Measurements from ENCODE around the gene ANLN. TPM values are rescaled to one million over a fixed set of nuclear protein-coding genes. Genes with fewer than 3 reads are reported as not detected.

Gene ANLN, protein sequence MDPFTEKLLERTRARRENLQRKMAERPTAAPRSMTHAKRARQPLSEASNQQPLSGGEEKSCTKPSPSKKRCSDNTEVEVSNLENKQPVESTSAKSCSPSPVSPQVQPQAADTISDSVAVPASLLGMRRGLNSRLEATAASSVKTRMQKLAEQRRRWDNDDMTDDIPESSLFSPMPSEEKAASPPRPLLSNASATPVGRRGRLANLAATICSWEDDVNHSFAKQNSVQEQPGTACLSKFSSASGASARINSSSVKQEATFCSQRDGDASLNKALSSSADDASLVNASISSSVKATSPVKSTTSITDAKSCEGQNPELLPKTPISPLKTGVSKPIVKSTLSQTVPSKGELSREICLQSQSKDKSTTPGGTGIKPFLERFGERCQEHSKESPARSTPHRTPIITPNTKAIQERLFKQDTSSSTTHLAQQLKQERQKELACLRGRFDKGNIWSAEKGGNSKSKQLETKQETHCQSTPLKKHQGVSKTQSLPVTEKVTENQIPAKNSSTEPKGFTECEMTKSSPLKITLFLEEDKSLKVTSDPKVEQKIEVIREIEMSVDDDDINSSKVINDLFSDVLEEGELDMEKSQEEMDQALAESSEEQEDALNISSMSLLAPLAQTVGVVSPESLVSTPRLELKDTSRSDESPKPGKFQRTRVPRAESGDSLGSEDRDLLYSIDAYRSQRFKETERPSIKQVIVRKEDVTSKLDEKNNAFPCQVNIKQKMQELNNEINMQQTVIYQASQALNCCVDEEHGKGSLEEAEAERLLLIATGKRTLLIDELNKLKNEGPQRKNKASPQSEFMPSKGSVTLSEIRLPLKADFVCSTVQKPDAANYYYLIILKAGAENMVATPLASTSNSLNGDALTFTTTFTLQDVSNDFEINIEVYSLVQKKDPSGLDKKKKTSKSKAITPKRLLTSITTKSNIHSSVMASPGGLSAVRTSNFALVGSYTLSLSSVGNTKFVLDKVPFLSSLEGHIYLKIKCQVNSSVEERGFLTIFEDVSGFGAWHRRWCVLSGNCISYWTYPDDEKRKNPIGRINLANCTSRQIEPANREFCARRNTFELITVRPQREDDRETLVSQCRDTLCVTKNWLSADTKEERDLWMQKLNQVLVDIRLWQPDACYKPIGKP
- polyA plus RNA-seq (2013, experiment 1 of 2; ENCODE audit: insufficient read length): 51.9 TPM
- 49.1 TPM for polyA plus RNA-seq (2013, experiment 2 of 2; ENCODE audit: insufficient read length)

DNA sequence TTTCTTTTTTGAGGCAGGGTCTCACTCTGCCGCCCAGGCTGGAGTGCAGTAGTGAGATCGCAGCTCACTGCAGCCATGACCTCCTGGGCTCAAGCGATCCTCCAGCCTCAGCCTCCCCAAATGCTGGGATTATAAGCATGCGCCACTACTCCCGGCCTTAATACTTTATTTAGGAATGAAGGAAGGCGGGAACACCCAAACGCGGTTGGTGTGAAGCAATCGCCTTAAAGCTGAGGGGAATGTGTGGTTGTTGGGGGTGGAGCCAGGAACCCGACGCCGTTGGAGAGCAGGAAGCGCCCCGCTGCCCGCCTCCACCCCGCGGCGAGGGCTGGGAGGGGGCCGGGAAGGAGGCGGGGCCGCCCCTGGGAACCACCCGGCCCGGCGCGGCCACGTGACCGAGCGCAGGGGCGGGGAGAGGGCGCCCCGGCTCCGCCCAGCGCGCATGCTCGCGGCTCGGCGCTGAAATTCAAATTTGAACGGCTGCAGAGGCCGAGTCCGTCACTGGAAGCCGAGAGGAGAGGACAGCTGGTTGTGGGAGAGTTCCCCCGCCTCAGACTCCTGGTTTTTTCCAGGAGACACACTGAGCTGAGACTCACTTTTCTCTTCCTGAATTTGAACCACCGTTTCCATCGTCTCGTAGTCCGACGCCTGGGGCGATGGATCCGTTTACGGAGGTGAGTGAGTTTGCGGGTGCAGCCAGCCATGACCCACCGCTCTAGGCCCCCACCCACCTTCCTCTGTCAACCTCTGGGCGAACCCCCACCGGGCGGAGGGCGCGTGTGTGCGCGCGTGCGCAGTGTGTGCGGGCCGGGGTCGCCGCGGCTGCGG, at the start of gene ANLN:
TSS of gene ANLN (plus strand) at position 492 of the 828 bp plus-strand sequence. CDS start at position 657, 165 bp downstream.
- peak; percentile 98 for DNase-seq

DNA sequence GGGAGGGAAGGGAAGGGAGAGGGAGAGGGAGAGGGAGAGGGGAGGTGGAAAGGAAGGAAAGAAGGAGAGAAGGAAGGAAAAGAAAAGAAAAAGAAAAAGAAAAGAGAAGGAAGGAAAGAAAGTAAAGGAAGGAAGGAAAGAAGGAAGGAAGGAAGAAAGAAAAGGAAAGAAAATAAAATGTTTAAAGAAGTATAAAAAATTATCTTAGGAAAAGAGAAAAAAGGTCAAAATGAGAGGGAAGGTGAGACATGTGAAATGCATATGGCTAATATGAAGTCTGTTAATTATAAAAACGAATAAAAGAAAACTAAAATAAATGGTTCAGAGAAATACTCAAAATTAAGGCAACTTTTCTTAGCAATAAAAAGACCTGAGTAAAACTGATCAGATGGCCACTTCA, 46.1 kb upstream of the ANLN start:
- DNase-seq: no peak

DNA sequence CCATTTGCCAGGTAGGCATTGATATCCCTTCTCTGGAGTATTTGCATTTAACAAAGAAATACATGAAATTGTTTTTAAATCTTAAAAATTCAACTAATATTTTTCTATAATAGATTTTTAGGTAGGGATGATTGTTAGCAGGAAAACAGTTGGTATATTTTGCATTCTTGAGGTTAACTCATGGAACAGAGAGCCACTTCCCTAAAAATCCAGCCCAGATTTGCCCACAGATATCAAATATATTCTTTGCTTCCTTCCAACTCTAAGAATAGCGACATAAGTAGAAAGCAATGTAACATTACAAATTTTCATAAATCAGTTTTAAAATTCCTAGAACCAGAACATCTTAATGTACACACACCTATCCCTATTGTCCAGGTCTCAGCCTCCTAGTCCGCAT, 45.0 kb upstream of the ANLN start:
- DNase-seq: no peak

DNA sequence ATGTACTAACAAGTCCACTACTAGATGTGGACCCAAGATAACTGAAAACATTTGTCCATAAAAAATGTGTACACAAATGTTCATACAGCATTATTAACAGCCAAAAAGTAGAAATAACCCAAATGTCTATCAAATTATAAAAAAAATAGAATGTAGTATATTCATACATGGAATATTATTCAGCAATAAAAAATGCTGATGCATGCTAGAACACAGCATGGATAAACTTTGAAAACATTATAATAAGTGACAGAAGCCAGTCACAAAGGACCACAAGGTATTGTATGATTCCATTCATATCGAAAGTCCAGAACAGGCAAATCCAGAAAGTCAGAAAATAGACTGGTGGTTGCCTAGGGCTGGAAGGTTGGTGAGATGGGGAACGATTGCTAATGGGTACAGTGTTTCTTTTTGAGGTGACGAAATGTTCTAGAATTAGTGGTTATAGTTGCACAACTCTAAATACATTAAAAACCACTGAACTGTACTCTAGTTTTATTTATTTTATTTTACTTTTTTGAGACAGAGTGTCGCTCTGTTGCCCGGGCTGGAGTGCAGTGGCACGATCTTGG, 43.3 kb upstream of the ANLN start:
- no peak for DNase-seq

DNA sequence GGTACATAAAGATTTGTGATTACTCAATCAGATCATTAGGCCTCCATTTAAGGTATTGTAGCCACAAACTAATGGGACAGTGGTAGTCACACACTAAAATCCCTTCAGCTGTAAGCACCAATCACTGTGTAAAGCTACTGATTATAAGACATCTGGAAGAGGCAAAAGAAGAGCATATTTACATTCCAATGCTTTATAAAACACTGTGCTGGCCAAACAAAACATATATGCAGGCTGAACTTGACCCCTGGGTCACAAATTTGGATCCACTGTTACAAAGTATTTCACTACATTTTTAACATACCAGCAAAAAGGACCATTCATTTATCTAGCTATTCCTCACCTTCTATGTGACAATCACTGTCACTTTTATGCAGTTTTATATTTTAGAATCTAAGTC, 41.4 kb upstream of the ANLN start:
- peak; percentile 61 for DNase-seq

DNA sequence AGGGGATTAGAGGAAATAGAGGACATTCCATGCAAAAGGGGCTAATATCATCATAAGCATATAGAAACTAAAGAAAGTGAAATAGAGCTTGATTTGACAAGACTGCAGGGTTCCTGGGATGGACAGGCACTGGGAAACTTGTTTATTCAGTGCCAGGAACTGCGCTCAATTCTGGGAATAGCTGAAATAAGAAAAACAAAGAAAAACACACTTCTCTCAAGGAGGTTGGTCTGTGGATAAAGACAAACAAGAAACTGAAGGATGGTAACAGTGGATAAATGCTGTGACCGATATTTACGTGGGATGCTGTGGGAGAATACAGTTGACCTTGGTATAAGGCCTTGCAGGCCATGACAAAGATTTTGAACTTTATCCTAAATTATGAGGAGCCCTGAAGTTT, 40.9 kb upstream of the ANLN start:
- no peak for DNase-seq

DNA sequence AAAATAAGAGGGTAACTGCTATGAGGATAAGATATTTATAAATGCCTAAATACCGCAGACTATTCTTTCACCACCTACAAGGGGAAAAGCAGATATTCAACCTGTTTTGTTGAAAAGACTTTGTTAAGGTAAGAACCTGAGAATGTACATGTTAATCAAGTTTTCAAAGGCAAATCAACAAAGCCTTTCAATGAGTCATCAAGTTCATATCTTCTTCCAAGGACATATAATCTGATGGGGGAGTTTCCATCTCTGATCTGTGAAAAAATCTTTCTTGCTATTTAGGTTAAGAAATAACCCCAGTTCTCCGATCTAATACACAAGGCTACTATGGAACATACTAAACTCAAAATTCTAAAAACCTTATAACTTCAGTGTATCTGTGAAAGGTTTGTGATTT, 40.0 kb upstream of the ANLN start:
- no peak for DNase-seq

DNA sequence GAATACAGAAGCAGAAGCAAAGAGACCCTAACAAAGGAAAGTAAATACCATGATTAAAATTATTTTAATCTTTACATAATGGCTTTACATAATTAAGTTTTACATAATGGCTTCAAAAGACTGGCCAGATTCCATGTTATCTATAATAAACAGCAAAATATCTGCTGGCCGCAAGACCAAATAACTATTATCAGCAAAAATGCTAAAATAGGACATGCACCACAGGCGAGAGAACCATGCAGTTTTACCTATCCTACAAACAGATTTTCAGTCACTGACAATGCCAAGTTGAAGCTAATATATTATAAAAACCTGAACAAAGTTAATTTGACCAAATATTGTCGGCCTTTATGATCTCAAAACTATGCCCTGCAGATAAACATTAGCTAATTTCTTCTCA, 34.2 kb upstream of the ANLN start:
- DNase-seq: no peak

DNA sequence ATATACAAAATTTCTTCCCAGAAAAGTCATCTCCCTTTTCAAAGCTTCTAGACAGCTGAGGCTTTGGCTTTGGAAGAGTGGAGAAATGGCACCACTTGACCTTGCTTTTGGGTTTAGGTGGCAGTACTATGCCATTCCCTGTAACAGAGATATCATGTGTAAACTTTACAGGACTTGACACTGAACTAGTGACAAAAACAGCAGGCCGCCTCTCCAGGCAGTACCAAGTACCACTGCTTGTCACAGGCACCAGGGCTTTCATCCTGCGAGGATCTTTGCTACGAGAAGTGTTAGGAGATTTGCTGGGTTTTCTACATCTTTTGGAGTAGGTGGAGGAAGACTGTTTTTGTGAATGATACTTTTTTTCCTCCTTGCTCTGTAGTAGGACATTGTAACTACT, 32.6 kb upstream of the ANLN start:
- DNase-seq: no peak

DNA sequence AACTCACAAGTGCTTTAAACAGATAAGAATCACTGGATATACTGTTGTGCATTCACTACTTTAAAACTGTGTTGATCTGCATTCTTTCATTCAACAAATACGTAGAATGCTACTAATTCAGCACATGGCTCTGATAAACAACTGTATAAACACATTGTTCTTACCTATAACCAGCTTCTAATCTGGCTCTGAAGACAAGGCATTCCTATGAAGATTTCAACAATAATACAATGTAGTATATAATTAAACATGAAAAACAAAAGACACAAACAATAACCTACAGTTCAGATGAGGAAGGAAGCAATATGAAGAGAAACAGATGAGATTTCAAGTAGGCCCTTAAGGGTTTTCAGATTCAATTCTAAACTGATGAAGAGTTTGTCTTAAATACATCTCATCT, 31.1 kb upstream of the ANLN start:
- DNase-seq: no peak

DNA sequence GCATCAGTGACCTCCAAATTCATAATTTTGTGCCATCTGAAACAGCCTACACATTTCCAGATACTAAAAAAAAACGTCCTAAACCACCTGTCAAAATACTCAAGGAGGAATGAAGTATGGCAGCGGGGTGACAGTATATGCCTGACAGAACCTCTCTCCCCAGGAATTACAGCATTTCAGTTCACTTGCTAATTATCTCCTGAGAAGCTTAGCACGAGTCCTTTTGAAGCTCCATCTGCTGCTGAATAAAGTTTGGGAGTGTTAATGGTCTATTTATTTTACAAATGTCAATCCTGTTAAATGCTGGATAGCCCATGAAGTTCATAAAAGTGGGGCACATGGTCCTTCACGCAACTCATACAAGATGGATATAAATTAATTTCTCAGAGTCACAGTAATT, 29.4 kb upstream of the ANLN start:
- no peak for DNase-seq

DNA sequence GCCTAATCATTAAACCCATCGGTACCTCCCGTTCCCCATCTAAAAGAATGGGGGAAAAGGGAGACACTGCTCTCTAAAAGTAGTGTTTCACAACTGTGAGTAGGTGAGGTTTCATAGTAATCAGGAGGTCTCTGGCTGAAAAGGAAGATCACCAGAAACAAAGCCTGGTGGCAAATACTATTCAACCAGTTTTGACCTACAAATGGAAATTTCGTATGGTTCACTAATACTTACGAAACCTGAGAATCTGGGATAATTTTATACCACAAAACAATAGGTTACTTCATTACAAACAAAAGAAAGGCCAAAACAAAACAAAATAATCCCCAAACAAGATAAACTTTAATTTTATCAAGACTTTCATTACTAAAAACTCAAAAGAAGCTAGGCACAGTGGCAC, 28.4 kb upstream of the ANLN start:
- DNase-seq: no peak

DNA sequence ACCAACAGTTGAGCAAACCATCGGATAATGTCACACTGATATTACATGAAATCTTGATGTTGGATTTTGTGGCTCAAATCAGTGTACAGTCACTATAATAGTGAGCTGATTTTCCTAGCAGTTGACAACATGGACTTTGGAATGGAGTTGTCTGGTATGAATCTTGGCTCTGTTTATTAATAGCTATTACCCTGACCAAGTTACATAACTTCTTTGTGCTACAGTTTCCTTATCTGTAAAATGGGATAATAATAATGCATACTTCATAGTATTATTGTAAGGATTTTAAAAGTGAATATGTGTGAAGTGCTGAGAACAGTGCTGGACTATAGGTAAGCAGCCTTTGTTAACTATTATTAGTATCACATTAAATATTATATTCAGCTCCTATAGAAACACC, 26.1 kb upstream of the ANLN start:
- no peak for DNase-seq

DNA sequence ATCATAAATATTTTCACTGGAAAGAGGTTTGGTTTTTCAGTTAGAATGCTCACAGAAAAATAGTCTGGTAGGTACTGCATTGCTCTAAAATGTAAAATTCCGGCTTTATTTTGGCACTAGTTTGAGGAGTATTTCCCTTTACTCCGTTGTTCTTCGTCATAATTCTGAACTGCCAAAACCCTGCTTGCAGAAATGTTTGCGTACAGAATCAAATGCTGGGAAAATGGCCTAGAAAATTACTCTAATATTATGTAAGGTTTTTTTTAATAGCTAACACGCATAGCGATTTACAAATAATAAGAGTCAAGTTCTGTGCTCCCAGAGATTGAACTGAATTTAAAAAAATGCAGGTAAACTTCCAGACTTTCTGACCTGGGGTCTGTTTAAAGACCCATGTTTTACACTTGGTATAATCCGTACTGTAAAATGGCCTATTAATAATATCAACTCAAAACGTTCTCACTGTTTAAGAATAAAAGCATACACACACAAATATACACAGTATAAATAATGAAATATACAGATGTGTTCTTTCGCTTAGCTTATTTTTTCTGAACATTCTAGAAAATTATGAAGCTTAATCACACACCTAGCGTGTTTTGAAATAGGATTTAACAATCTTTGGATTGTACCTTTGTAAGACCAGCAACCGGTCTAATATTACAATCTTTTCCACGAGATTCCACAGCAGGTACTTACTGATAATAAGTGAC, 23.5 kb upstream of the ANLN start:
- no peak for DNase-seq

DNA sequence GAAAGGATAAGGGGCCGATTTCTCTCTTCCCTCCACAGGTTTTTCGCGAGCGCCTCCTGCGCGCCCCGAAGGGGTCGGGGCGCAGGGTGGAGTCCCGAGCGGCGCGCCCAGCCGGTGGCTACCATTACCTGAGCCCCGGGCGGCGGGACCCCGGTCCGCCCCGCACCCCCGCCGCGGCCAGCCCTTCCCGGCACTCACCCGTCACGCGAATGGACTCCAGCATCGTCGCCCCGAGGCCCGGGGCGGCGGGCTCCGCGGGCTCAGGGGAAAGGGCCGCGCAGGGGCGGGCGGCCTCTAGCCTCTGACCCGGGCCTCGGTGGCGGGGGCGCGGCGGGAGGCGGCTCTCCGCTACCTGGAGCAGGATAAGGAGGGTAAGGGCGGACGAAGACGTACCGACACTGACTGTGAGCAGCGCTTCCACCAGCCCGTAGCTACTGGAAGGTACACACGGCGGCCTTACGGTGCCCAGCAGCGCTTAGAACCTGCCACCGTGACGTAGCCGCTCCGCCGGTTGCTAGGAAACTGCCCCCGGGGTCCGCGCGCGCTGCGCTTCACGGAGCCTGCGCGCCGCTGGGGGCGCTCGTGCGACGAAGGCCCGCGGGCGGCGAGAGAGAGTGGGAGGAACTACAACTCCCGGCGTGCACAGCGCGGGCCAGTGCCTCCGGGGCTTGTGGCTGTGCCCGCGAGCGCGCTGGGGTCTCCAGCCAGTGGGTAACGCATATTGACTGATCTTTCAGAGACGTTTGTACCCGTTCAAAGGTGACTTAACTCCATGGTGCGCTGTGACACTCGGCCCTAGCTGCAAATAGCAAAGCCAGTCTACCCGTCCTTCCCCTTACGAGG, 22.7 kb upstream of the ANLN start:
- peak; percentile 78 for DNase-seq

DNA sequence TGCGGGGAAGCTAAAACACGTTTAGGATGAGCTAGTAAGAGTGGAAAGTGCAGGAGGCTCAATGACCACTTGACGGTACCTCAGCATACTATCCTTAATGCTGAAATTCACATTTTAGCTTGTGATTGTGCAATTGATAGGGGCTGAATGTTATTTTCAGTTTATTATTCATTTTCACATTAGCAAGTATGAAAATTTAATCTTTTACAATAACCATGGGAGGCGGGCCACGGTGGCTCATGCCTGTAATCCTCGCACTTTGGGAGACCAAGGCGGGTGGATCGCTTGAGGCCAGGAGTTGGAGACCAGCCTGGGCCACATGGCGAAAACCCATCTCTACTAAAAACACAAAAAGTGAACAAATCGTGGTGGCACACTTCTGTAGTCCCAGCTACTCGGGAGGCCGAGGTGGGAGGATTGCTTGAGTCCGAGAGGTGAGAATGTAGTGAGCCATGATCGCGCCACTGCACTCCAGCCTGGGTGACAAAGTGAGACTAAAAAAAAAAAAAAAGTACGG, 22.0 kb upstream of the ANLN start:
- no peak for DNase-seq

DNA sequence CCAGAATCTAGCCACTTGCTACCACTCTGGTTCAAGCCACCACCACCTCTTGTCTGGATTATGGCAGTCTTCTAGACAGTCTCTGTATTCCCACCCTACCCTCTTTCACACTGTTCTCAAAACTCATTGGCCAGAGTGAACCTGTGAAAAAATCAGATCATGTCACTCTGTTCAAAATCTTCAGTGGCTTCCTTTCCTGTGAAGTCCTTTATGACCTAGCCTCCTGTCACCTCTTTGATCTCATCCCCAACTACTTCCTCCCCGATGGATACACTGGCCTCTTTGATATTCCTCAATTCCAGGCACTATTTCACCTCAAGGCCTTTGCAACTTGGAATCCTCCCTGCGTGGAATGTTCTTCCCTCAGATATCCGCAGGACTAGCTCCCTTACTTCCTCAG, 21.2 kb upstream of the ANLN start:
- no peak for DNase-seq

DNA sequence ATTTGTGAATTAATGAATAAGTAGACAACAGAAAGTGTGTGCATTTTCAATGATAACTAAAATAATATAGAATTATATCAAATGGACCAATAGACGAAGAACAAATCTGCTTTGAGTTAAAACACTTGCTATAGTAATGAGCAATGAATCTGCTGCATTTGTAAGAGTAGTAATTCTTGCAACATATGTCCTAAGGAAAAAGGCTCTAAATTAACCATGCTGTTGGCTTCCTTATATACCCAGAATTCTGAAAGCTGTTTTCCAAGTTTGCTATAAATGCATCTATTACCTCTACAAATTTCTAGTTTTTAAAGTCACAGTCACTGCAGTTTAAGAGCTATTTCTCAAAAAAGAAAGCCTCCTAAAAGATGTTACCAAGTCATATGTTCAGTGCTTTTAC, 20.5 kb upstream of the ANLN start:
- DNase-seq: no peak

DNA sequence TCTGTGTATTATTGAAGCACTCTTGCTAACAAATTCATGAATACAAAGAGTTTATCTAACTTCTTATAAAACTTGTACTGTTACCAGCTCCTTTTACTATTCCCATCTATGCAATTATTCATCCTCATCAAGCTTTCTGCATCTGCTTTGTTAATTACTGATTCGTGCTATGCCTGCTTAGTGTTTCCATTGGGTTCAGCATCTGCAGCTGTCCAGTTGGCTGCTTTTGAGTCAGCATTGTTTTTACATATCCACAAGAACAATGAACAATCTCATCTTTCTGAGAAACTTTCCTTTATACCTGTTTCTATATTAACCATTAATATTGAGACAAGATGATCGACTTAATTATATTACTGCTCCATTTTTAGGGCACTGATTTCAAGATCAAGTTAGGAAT, 19.6 kb upstream of the ANLN start:
- no peak for DNase-seq

DNA sequence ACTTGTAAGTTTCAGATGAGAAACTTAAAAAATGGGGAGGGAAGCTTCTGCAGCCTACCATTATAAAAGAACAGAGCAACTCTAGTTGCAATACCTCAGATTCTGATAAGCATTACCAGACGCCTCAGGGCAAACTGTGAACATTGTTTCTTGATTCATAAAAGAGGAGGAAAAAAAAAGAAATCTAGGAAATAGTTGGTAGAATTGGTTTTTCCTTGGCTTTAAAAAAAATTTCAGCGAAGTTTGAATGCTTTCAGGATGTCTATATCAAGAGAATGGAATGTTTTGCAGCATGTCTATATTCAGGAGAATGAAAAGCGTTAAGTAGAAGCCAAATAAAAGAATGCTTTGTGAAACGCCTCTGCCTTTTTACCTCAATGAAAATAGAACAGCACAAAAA, 17.5 kb upstream of the ANLN start:
- DNase-seq: no peak

Data from fibroblast of skin of abdomen (primary cell).